ENCODE measurements around the gene IL4I1.
A peak's percentile ranks its signal among the peaks of the same experiment; 100 is the strongest.

Gene IL4I1

GRCh38 chr19:49861541-49862378 lies 34.9 kb downstream of the IL4I1 start:
- DNase-seq: no peak

GRCh38 chr19:49861107-49861506 lies 35.6 kb downstream of the IL4I1 start:
- DNase-seq: no peak

- no peak for DNase-seq
Measured at GRCh38 chr19:49860336-49861102, 36.2 kb downstream of the IL4I1 start.

GRCh38 chr19:49859682-49860335 lies 36.9 kb downstream of the IL4I1 start:
- DNase-seq: no peak

GRCh38 chr19:49858088-49858985 lies 38.4 kb downstream of the IL4I1 start:
- no peak for DNase-seq

GRCh38 chr19:49857838-49858087 lies 38.9 kb downstream of the IL4I1 start:
- no peak for DNase-seq

- no peak for DNase-seq
Measured at GRCh38 chr19:49857061-49857837, 39.4 kb downstream of the IL4I1 start.

- no peak for DNase-seq
Measured at GRCh38 chr19:49856574-49857021, 40.1 kb downstream of the IL4I1 start.

- no peak for DNase-seq
Measured at GRCh38 chr19:49855676-49856573, 40.8 kb downstream of the IL4I1 start.

- no peak for DNase-seq
Measured at GRCh38 chr19:49855277-49855675, 41.4 kb downstream of the IL4I1 start.

- DNase-seq: no peak
Measured at GRCh38 chr19:49854378-49855263, 42.1 kb downstream of the IL4I1 start.

GRCh38 chr19:49853852-49854377 lies 42.8 kb downstream of the IL4I1 start:
- DNase-seq: no peak

- no peak for DNase-seq
Measured at GRCh38 chr19:49852631-49853126, 44.0 kb downstream of the IL4I1 start.

GRCh38 chr19:49851456-49852259 lies 45.0 kb downstream of the IL4I1 start:
- no peak for DNase-seq

GRCh38 chr19:49850487-49851342 lies 46.0 kb downstream of the IL4I1 start, which contains the start of gene PTOV1:
Gene PTOV1, plus strand, starts transcription at chr19:49851159.
- DNase-seq: peak; percentile 81

- DNase-seq: no peak
Measured at GRCh38 chr19:49850221-49850486, 46.5 kb downstream of the IL4I1 start.

GRCh38 chr19:49849433-49850220 lies 47.1 kb downstream of the IL4I1 start:
- no peak for DNase-seq
